DND-41 (cell line): Measurements from ENCODE around the gene TRIM54.
"Not testable (repeated sequence)": the region's sequence is repeated elsewhere in the genome, so short reads cannot be mapped to it uniquely, and the experiment has no call there.

ENCODE experiments used
- ATAC-seq: fragments of 200-7000 bp; cut with Tn5 transposase; 3 replicates; pipeline ENCODE4 v1.9.1; 2021; ENCODE audit warnings: low read depth; ENCODE audit not compliant: insufficient read depth
- DNase-seq: peaks from one replicate; pipeline ENCODE4 v3.0.0-alpha.2; 2020
- H2AFZ ChIP-seq: 2 replicates; pipeline ENCODE4 v1.6.0; 2012; ENCODE audit warnings: low read depth, low read length
- H3K27ac ChIP-seq: 2 replicates; pipeline ENCODE4 v1.5.1; 2012; ENCODE audit warnings: low read length, inconsistent platforms
- H3K27me3 ChIP-seq: fragments of 200-600 bp; sonication (generic); 2 replicates; pipeline ENCODE4 v1.6.0; 2012; ENCODE audit warnings: low read length, mild to moderate bottlenecking, inconsistent platforms; ENCODE audit not compliant: insufficient read depth, poor library complexity
- H3K36me3 ChIP-seq: 2 replicates; pipeline ENCODE4 v1.5.1; 2012; ENCODE audit warnings: low read length, inconsistent platforms; ENCODE audit not compliant: insufficient read depth
- H3K4me1 ChIP-seq: 2 replicates; pipeline ENCODE4 v1.5.1; 2012; ENCODE audit warnings: mild to moderate bottlenecking, low read length; ENCODE audit not compliant: insufficient read depth
- H3K4me2 ChIP-seq: 2 replicates; pipeline ENCODE4 v1.6.0; 2012; ENCODE audit warnings: mild to moderate bottlenecking, moderate library complexity, low read length, inconsistent platforms; ENCODE audit not compliant: insufficient read depth
- H3K4me3 ChIP-seq, 2 experiments: fragments of 200-600 bp in 1 of 2; shearing (Covaris generic) in 1 of 2; 2 replicates each; pipeline ENCODE4 v1.5.1; 2012 to 2016; ENCODE audit warnings: inconsistent platforms in 2 of 2, low read length in 2 of 2, mild to moderate bottlenecking in 2 of 2, low read depth in 1 of 2, moderate library complexity in 1 of 2
- H3K79me2 ChIP-seq: 2 replicates; pipeline ENCODE4 v1.6.0; 2012; ENCODE audit warnings: low read length, inconsistent platforms; ENCODE audit not compliant: insufficient read depth
- H3K9ac ChIP-seq: 2 replicates; pipeline ENCODE4 v1.6.0; 2012; ENCODE audit warnings: low read depth, mild to moderate bottlenecking, inconsistent platforms, low read length, moderate library complexity
- H3K9me3 ChIP-seq: 2 replicates; pipeline ENCODE4 v1.5.1; 2012; ENCODE audit warnings: low read length, moderate library complexity, mild to moderate bottlenecking, inconsistent platforms; ENCODE audit not compliant: insufficient read depth, severe bottlenecking
- H4K20me1 ChIP-seq: 2 replicates; pipeline ENCODE4 v1.6.0; 2012; ENCODE audit warnings: low read length; ENCODE audit not compliant: insufficient read depth
- CTCF ChIP-seq: IDR thresholded peaks from 2 replicates; pipeline ENCODE4 v1.5.1; 2012; ENCODE audit warnings: borderline replicate concordance, low read length, moderate library complexity, mild to moderate bottlenecking; ENCODE audit not compliant: poor library complexity, severe bottlenecking; ENCODE audit errors: extremely low read depth
- EZH2 ChIP-seq: IDR thresholded peaks from 3 replicates; pipeline ENCODE4 v1.6.1; 2012; ENCODE audit warnings: borderline replicate concordance, low read depth, mild to moderate bottlenecking, moderate library complexity, low read length, inconsistent platforms; ENCODE audit not compliant: severe bottlenecking

Gene TRIM54

GRCh38 chr2:27270670-27271069, 11.6 kb upstream of the TRIM54 start:
- Histone ChIP-seq H3K27me3 (peaks cover 2% of the 10 kb centered on the region), H4K20me1 (no peaks in the 10 kb centered on the region), H3K79me2 (no peaks in the 10 kb centered on the region), H3K36me3 (no peaks in the 10 kb centered on the region), H3K9ac (no peak overlapping the region), H2AFZ (no peak overlapping the region), H3K4me2 (no peak overlapping the region), H3K4me1 (no peaks in the 10 kb centered on the region), H3K9me3 (no peaks in the 10 kb centered on the region), H3K4me3 (no peak overlapping the region), H3K27ac (no peak overlapping the region)
- TF ChIP-seq CTCF, result no peak
- TF ChIP-seq EZH2, result no peak
- DNase-seq, result no peak
- ATAC-seq, result no peak

GRCh38 chr2:27271631-27272340, 10.4 kb upstream of the TRIM54 start:
- no peak overlapping the region for H3K9ac ChIP-seq
- no peak overlapping the region for H3K4me2 ChIP-seq
- no peaks in the 10 kb centered on the region for H4K20me1 ChIP-seq
- H3K79me2 ChIP-seq, result no peaks in the 10 kb centered on the region
- no peak overlapping the region for H2AFZ ChIP-seq
- ATAC-seq (no peak), DNase-seq (no peak)
- no peak overlapping the region for H3K4me3 ChIP-seq
- no peak overlapping the region for H3K27ac ChIP-seq
- H3K4me1 ChIP-seq, result no peaks in the 10 kb centered on the region
- no peaks in the 10 kb centered on the region for H3K36me3 ChIP-seq
- peaks cover 2% of the 10 kb centered on the region for H3K27me3 ChIP-seq
- TF ChIP-seq EZH2 (no peak), CTCF (no peak)
- no peaks in the 10 kb centered on the region for H3K9me3 ChIP-seq

- not testable (repeated sequence) for H4K20me1 ChIP-seq, H3K36me3 ChIP-seq, H3K9me3 ChIP-seq, H3K27me3 ChIP-seq, H3K27ac ChIP-seq, H3K9ac ChIP-seq, H2AFZ ChIP-seq, H3K4me2 ChIP-seq, H3K79me2 ChIP-seq, H3K4me1 ChIP-seq, H3K4me3 ChIP-seq
- DNase-seq (peak; percentile 25), ATAC-seq (peak; percentile 19; the same call in 1 of the 3 replicates)
Measured at GRCh38 chr2:27272537-27273522, 9.4 kb upstream of the TRIM54 start.
